ENCODE measurements around the gene CLTC. TPM values are rescaled to one million over a fixed set of nuclear protein-coding genes. Genes with fewer than 3 reads are reported as not detected.

Gene CLTC
- total RNA-seq, 1 experiment from 2014 or later: 206 TPM

GRCh38 chr17:59641799-59642484, 22.2 kb downstream of the CLTC start:
- peak overlapping the region; percentile 64 for H3K27ac ChIP-seq
- TF ChIP-seq CTCF (conservative IDR thresholded peaks at IDR 0.05): no peak
- no peak for TF ChIP-seq EZH2 (IDR thresholded peaks at IDR 0.05; ENCODE audit: low read depth)
- peaks cover 27% of the 10 kb centered on the region for H3K36me3 ChIP-seq (ENCODE audit: low read depth)
- H3F3A ChIP-seq (ENCODE audit: insufficient read depth, low read depth): peaks cover 56% of the 10 kb centered on the region
- H3K9me2 ChIP-seq (ENCODE audit: insufficient read depth): no peaks in the 10 kb centered on the region
- BruUV-seq (replicated peaks): no TSS peak
- peak in 1 of 2 experiments; percentile 57 for DNase-seq
- H3K27me3 ChIP-seq (ENCODE audit: insufficient read depth, low read depth): no peaks in the 10 kb centered on the region
- no peak overlapping the region for H2AFZ ChIP-seq
- H3K9me3 ChIP-seq (ENCODE audit: insufficient read depth, low read depth): no peaks in the 10 kb centered on the region
- H3K79me2 ChIP-seq (ENCODE audit: low read depth): peaks cover 98% of the 10 kb centered on the region
- intact Hi-C loops (cut with micrococcal nuclease; ENCODE audit: unreplicated experiment): loop anchor here (2.0 kb wide), 1 partner anchor 23 kb away; the partner anchor contains the start of gene CLTC
- ChIA-PET POLR2A (ENCODE audit: unreplicated experiment) (interaction anchor here (0.7 to 0.9 kb wide), 3 partner anchors 23 to 219 kb away, joined by 4 to 9 read pairs (median 5); no protein-coding TSS in a partner anchor), CTCF (interaction anchor here (0.7 kb wide), 1 partner anchor 230 kb away, joined by 18 read pairs; no protein-coding TSS in a partner anchor)
- H4K20me1 ChIP-seq (ENCODE audit: insufficient read depth): peaks cover 97% of the 10 kb centered on the region
- H3K4me1 ChIP-seq (replicated peaks; ENCODE audit: insufficient read depth): peaks cover 46% of the 10 kb centered on the region
- H3K4me3 ChIP-seq: peak overlapping the region; percentile 9; the same call in 1 of the 2 replicates
- H3K4me2 ChIP-seq: peak overlapping the region; percentile 50

- CTCF ChIA-PET: no interaction called here
- H3K4me1 ChIP-seq (replicated peaks; ENCODE audit: insufficient read depth): peaks cover 46% of the 10 kb centered on the region
- peak overlapping the region; percentile 50 for H3K4me2 ChIP-seq
- intact Hi-C loops (cut with micrococcal nuclease; ENCODE audit: unreplicated experiment): loop anchor here (2.0 kb wide), 1 partner anchor 24 kb away; the partner anchor contains the start of gene CLTC
- H3F3A ChIP-seq (ENCODE audit: insufficient read depth, low read depth): peaks cover 56% of the 10 kb centered on the region
- POLR2A ChIA-PET (ENCODE audit: unreplicated experiment): interaction anchor here (0.7 to 0.9 kb wide), 3 partner anchors 22 to 220 kb away, joined by 3 to 9 read pairs (median 4); no protein-coding TSS in a partner anchor
- peaks cover 34% of the 10 kb centered on the region for H3K36me3 ChIP-seq (ENCODE audit: low read depth)
- H3K27ac ChIP-seq: peak overlapping the region; percentile 64
- no peak overlapping the region for H2AFZ ChIP-seq
- TF ChIP-seq EZH2 (IDR thresholded peaks at IDR 0.05; ENCODE audit: low read depth) (no peak), CTCF (conservative IDR thresholded peaks at IDR 0.05) (no peak)
- H3K9me3 ChIP-seq (ENCODE audit: insufficient read depth, low read depth): no peaks in the 10 kb centered on the region
- peak overlapping the region; percentile 9; the same call in 1 of the 2 replicates for H3K4me3 ChIP-seq
- no peaks in the 10 kb centered on the region for H3K9me2 ChIP-seq (ENCODE audit: insufficient read depth)
- BruUV-seq (replicated peaks): no TSS peak
- peaks cover 99% of the 10 kb centered on the region for H3K79me2 ChIP-seq (ENCODE audit: low read depth)
- peak in 1 of 2 experiments; percentile 77 for DNase-seq
- H4K20me1 ChIP-seq (ENCODE audit: insufficient read depth): peaks cover 98% of the 10 kb centered on the region
- no peaks in the 10 kb centered on the region for H3K27me3 ChIP-seq (ENCODE audit: insufficient read depth, low read depth)
Measured at GRCh38 chr17:59642565-59642964, 22.9 kb downstream of the CLTC start.

GRCh38 chr17:59643159-59644140, 23.8 kb downstream of the CLTC start:
- peaks cover 98% of the 10 kb centered on the region for H4K20me1 ChIP-seq (ENCODE audit: insufficient read depth)
- no peak overlapping the region; the same call in 1 of the 2 replicates for H3K4me2 ChIP-seq
- ChIA-PET POLR2A (ENCODE audit: unreplicated experiment) (interaction anchor here (0.6 to 0.8 kb wide), 3 partner anchors 11 to 220 kb away, joined by 3 to 12 read pairs (median 4); no protein-coding TSS in a partner anchor), CTCF (no interaction called here)
- H3K4me3 ChIP-seq: no peak overlapping the region
- no peaks in the 10 kb centered on the region for H3K9me2 ChIP-seq (ENCODE audit: insufficient read depth)
- TF ChIP-seq EZH2 (IDR thresholded peaks at IDR 0.05; ENCODE audit: low read depth): no peak
- TF ChIP-seq CTCF (conservative IDR thresholded peaks at IDR 0.05): no peak
- H3K27ac ChIP-seq: peak overlapping the region; percentile 64; the same call in 1 of the 2 replicates
- BruUV-seq (replicated peaks): no TSS peak
- intact Hi-C loops (cut with micrococcal nuclease; ENCODE audit: unreplicated experiment): loop anchor here (2.0 kb wide), 1 partner anchor 25 kb away; the partner anchor contains the start of gene CLTC
- peaks cover 41% of the 10 kb centered on the region for H3K36me3 ChIP-seq (ENCODE audit: low read depth)
- DNase-seq: peak in 1 of 2 experiments; percentile 46
- no peaks in the 10 kb centered on the region for H3K27me3 ChIP-seq (ENCODE audit: insufficient read depth, low read depth)
- peaks cover 40% of the 10 kb centered on the region for H3K4me1 ChIP-seq (replicated peaks; ENCODE audit: insufficient read depth)
- H2AFZ ChIP-seq: no peak overlapping the region
- H3F3A ChIP-seq (ENCODE audit: insufficient read depth, low read depth): peaks cover 60% of the 10 kb centered on the region
- H3K79me2 ChIP-seq (ENCODE audit: low read depth): peaks cover 98% of the 10 kb centered on the region
- H3K9me3 ChIP-seq (ENCODE audit: insufficient read depth, low read depth): no peaks in the 10 kb centered on the region
